HG03565 (cell line): ENCODE results near the gene ZNF92.
"Not testable (repeated sequence)": the region's sequence is repeated elsewhere in the genome, so short reads cannot be mapped to it uniquely, and the experiment has no call there.

Experiments used
- ATAC-seq: cut with Tn5 transposase; IDR thresholded peaks from one replicate; pipeline ENCODE4 v1.9.1; 2021; ENCODE audit warnings: mild to moderate bottlenecking, moderate library complexity; ENCODE audit not compliant: unreplicated experiment

ZNF92 gene

DNA sequence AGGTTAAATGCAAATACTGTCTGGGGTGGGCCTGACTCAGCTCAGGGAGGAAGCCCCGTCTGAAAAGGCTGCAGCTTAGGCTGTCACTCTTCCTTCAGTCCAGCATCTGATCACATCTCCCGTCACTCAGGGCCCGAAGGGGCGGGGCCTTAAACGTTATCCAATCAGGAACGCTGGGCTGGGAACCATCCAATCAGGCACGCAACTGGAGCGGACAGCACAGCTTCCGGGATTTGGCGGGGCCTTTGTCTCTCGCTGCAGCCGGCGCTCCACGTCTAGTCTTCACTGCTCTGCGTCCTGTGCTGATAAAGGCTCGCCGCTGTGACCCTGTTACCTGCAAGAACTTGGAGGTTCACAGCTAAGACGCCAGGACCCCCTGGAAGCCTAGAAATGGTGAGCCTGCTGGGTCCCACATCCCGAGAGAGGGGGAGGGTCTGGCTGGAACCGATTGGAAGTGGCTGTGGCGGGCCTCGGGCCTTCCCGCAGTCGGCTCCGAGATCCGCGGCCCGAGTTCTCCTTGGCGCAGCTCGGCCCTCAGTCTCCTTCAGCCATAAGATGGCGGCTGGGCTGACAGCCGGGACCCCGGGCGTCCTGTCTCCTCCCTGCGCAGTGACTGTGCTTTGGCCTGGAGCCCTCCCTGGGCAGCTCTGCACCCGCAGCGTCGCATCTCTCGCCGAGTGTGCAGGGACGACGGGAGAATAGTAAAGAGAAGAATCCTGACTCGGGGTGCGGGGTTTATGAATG lies at the start of gene ZNF92:
Gene ZNF92 (plus strand): TSS at position 248 of the 744 bp plus-strand sequence. CDS start 143 bp downstream, at position 391.
- ATAC-seq: peak; percentile 99

GRCh38 chr7:65325793-65326432 lies 47.7 kb upstream of the ZNF92 start:
- ATAC-seq: no peak

GRCh38 chr7:65338346-65338745 lies 35.3 kb upstream of the ZNF92 start:
- ATAC-seq: peak; percentile 83

DNA sequence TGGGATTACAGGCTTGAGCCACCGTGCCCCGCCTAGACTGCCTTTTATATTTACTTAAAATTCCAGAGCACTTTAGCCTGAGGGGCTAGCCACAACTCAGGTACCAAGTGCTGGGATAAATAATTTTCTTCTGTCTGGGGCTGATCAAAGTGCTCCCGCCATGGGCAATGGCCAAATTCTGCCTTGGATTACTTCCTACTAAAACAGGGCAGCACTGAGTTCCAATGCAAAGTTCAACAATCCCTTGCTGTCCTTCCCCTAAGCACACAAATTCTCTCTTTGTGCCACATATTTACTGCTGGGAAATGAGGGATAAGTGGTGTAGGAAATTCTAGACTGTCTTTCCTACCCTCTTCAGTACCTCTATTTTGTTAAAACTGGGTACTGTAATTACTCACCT lies 34.4 kb upstream of the ZNF92 start:
- no peak for ATAC-seq

DNA sequence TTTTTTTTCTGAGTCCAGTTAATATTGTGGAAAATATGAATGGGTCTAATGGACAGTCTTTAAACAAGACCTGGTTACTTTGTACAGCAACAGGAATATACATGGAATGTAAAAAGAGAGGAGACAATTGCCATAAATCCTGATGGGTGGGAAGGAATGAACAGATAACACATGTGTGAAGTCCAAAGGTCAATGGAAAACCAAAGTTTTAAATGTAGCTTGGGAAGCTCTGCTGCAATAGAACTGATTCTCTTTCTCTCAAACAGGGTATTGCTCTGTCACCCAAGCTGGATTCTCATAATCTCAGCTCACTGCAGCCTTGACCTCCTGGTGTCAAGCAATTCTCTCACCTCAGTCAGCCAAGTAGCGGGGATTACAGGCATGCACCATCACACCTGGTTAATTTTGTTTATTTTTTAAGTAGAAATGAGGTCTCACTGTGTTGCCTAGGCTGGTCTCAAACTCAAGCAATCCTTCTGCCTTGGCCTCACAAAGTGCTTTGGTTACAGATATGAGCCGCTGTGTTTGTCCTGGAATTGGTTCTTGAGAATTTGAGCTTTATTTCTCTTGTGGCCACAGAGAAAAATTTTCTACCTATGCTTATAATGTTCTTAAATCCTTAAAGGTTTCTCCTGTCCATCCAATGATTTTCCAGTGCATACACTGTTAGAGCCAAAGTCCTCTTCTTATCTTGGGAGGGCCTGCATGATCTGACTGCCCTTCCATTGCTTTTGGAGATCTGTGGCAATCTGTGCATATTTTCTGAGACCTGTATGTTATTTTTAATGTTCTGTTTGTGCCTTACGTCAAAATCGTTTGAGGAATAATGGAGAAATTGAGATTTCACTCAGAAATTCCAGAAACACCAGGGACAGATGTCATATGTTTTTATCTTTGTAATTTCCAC lies 30.7 kb upstream of the ZNF92 start:
- ATAC-seq: no peak

- ATAC-seq: not testable (repeated sequence)
Observed at GRCh38 chr7:65344541-65344940, 29.1 kb upstream of the ZNF92 start.

- ATAC-seq: no peak
Observed at GRCh38 chr7:65354263-65354662, 19.4 kb upstream of the ZNF92 start.

GRCh38 chr7:65369843-65370242 lies 3.8 kb upstream of the ZNF92 start:
- no peak for ATAC-seq

- ATAC-seq: no peak
Observed at GRCh38 chr7:65371468-65371867, 2.2 kb upstream of the ZNF92 start.

GRCh38 chr7:65379318-65379717 lies 5.7 kb downstream of the ZNF92 start:
- no peak for ATAC-seq

DNA sequence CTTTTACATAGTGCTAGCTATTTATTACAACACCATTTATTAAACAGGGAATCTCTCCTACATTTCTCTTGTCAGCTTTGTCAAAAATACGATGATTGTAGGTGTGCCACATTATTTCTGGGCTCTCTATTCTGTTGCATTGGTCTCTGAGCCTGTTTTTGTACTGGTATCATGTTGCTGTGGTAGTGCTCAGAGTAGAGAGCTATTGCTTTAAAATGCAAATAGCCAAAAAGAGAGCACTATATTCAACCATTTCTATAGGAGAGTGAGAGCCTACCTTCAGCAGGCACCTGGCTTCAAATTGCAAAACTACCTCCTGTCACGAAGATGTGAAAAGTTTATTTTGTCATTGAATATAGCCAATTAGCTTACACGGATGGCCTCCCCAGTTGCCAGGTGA lies 8.1 kb downstream of the ZNF92 start:
- ATAC-seq: no peak

DNA sequence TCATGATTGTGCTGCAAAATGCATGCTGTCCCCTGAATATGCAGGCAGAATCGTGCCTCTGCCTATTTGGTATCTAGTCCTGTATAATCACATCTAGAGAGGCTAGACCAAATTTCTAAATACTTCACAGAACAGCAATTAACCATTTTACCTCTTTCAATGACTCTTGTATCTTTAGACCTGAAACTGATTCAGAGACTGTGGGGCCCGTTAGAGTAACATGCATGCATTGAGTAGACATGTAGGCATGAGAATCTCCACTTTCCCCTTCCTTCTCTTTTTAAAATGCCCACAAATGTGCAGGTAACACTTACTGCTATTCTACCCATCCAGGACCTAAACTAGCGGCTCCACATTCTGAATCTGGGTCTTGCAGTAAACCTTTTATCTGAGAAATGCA lies 8.8 kb downstream of the ZNF92 start:
- no peak for ATAC-seq

DNA sequence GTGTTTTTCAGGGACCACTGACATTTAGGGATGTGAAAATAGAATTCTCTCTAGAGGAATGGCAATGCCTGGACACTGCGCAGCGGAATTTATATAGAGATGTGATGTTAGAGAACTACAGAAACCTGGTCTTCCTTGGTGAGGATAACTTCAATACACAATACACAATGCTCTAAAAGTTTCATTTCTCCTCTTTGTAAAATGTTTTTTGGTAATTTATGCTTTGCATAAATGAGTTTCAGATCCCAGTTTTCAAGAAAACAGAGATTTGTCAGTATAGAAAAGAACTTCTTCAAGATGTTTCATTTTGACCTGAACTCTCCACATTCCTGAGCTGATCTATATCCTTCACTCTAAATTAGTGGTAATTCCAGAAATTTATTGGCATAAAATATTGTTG lies 14.2 kb downstream of the ZNF92 start:
- no peak for ATAC-seq

- ATAC-seq: peak; percentile 93
Observed at GRCh38 chr7:65390588-65390987, 16.9 kb downstream of the ZNF92 start.

DNA sequence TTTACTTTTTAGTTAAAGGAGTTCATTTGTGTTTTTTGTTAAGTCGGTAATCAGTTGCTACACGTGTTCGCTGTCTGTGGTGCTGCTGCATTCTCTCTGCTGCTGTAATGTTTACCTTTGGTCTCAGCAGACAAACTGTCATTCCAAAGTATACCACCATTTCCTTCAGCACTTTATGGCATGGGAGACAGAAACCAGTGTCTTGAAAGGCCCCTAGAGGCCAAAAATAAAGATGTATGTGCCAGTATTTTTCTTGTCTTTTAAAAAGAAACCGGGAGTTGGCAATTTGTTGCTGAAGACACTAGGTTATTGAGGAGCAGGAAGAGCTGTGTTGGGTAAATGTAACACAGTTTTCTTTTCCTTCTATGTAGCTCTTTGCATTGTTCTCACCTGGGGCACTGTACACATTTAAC lies 24.1 kb downstream of the ZNF92 start:
- ATAC-seq: no peak

DNA sequence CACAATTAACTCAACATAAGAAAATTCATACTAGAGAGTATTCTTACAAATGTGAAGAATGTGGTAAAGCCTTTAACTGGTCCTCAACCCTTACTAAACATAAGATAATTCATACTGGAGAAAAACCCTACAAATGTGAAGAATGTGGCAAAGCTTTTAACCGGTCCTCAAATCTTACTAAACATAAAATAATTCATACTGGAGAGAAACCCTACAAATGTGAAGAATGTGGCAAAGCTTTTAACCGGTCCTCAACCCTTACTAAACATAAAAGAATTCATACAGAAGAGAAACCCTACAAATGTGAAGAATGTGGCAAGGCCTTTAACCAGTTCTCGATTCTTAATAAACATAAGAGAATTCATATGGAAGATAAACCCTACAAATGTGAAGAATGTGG lies 25.0 kb downstream of the ZNF92 start:
- ATAC-seq: not testable (repeated sequence)

DNA sequence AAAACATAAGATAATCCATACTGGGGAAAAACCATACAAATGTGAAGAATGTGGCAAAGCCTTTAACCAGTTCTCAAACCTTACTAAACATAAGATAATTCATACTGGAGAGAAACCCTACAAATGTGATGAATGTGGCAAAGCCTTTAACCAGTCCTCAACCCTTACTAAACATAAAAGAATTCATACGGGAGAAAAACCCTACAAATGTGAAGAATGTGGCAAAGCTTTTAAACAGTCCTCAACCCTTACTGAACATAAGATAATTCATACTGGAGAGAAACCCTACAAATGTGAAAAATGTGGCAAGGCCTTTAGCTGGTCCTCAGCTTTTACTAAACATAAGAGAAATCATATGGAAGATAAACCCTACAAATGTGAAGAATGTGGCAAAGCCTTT lies 25.4 kb downstream of the ZNF92 start:
- ATAC-seq: not testable (repeated sequence)

- no peak for ATAC-seq
Observed at GRCh38 chr7:65404020-65404419, 30.4 kb downstream of the ZNF92 start.

DNA sequence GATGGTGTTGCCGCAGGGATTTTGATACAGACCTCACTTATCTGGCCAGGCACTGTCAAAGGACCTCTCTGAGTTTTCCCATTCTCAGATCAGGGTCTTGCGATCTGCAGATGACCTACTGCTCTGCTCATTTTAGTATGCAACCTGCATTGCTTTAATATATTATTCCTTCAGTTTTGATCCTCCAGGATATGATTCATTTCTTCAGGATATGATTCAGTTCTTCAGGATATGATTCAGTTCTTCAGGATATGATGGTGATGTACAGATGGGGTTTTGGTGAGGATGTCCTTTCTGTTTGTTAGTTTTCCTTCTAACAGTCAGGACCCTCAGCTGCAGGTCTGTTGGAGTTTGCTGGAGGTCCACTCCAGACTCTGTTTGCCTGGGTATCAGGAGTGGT lies 33.1 kb downstream of the ZNF92 start:
- not testable (repeated sequence) for ATAC-seq

DNA sequence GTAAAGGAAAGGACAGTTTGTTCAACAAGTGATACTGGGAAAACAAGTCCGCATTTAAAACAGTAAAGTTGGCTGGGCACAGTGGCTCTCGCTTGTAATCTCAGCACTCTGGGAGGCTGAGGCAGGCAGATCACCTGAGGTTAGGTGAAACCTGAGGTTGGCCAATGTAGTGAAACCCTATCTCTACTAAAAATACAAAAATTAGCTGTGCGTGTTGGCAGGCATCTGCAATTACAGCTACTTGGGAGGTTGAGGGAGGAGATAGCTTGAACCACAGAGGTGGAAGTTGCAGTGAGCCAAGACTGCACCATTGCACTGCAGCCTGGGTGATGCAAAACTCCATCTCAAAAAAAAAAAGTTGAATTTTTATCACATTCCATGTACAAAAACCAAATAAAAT lies 35.7 kb downstream of the ZNF92 start:
- ATAC-seq: no peak

DNA sequence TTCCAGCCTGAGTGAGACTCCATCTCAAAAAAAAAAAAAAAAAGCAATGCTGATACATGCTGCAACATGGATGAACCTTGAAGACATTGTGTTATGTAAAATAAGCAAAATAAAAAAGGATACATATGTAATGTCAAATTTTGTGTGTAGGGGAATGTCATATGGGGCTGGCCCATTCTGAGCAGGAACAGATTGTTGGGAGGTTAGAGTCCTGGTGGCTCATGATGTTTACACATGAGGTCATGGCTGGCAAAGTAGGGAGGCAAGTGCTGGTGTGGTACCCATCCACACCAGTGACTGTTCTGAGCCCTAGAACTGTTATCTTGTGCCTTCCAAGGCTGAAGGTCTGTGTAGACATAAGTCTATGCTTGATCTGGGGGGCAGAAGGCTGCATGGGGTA lies 37.6 kb downstream of the ZNF92 start:
- no peak for ATAC-seq

DNA sequence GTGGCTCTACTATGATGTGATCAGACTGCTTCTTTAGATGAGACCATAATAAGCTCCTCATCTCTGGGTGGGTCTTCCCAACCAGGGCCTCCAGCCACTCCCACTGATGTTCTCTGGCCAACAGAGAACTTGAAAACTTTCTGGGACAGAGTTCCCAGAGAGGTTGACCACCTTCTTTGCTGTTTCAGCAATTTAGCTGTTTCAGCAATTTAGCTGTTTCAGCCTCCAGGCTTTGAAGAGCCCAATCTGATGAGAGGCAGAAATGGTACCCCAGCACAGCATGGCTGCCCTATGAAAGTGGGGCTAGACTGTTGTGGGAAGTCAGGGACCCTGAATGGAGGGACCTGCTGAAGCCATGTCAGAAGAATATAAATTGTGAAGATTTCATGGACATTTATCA lies 49.0 kb downstream of the ZNF92 start:
- no peak for ATAC-seq
